ENCODE results near the gene TNF. TPM values are rescaled to one million over a fixed set of nuclear protein-coding genes. Genes with fewer than 3 reads are reported as not detected.
A peak's percentile ranks its signal among the peaks of the same experiment; 100 is the strongest.

The TNF gene
- total and polyA plus RNA-seq, 11 donors = 0.15 to 7.6 (median 0.44) TPM; not detected in 1

DNA sequence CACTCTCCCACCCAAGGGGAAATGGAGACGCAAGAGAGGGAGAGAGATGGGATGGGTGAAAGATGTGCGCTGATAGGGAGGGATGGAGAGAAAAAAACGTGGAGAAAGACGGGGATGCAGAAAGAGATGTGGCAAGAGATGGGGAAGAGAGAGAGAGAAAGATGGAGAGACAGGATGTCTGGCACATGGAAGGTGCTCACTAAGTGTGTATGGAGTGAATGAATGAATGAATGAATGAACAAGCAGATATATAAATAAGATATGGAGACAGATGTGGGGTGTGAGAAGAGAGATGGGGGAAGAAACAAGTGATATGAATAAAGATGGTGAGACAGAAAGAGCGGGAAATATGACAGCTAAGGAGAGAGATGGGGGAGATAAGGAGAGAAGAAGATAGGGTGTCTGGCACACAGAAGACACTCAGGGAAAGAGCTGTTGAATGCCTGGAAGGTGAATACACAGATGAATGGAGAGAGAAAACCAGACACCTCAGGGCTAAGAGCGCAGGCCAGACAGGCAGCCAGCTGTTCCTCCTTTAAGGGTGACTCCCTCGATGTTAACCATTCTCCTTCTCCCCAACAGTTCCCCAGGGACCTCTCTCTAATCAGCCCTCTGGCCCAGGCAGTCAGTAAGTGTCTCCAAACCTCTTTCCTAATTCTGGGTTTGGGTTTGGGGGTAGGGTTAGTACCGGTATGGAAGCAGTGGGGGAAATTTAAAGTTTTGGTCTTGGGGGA lies 754 bp downstream of the TNF start:
- Histone ChIP-seq H3K36me3 (peaks cover 0 to 10% (median 0%) of the 10 kb centered on the region in 9 donors), H3K27me3 (no peaks in the 10 kb centered on the region), H3K27ac (peak overlapping the region in 11 of 12 donors; percentile 45 to 88 (median 73)), H3K4me1 (peaks cover 0 to 53% (median 6%) of the 10 kb centered on the region in 12 donors), H3K4me3 (peak overlapping the region; percentile 28 to 74 (median 52)), H3K9me3 (no peaks in the 10 kb centered on the region)
- intact Hi-C loops (cut with DNase I) = no loop called here
- TF ChIP-seq CTCF (IDR thresholded peaks at IDR 0.05) (no peak), POLR2A (IDR thresholded peaks at IDR 0.05) (no peak)
- no peak for ATAC-seq
- DNase-seq = no peak
- WGBS, 4 donors = 60 to 64% (median 61%) methylated on average over 8 of the region's 8 CpGs

- no peaks in the 10 kb centered on the region for H3K9me3 ChIP-seq
- peak overlapping the region in 1 of 12 donors; percentile 88 for H3K27ac ChIP-seq
- peaks cover 0 to 10% (median 0%) of the 10 kb centered on the region in 9 donors for H3K36me3 ChIP-seq
- no peak for DNase-seq
- peak overlapping the region in 6 of 12 donors; percentile 47 to 74 (median 57) for H3K4me3 ChIP-seq
- H3K4me1 ChIP-seq = peaks cover 0 to 59% (median 13%) of the 10 kb centered on the region in 12 donors
- no peaks in the 10 kb centered on the region for H3K27me3 ChIP-seq
- no peak for ATAC-seq
- WGBS, 4 donors = 80 to 88% (median 86%) methylated on average over 19 of the region's 19 CpGs
- no peak for TF ChIP-seq POLR2A (IDR thresholded peaks at IDR 0.05)
- TF ChIP-seq CTCF (IDR thresholded peaks at IDR 0.05) = no peak
- intact Hi-C loops (cut with DNase I) = no loop called here
Measured at GRCh38 chr6:31576897-31577578, 1.7 kb downstream of the TNF start.

DNA sequence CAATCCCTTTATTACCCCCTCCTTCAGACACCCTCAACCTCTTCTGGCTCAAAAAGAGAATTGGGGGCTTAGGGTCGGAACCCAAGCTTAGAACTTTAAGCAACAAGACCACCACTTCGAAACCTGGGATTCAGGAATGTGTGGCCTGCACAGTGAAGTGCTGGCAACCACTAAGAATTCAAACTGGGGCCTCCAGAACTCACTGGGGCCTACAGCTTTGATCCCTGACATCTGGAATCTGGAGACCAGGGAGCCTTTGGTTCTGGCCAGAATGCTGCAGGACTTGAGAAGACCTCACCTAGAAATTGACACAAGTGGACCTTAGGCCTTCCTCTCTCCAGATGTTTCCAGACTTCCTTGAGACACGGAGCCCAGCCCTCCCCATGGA lies 2.2 kb downstream of the TNF start:
- Histone ChIP-seq H3K36me3 (peaks cover 0 to 10% (median 0%) of the 10 kb centered on the region in 9 donors), H3K4me3 (peak overlapping the region in 2 of 12 donors; percentile 64 to 74), H3K4me1 (peaks cover 0 to 65% (median 15%) of the 10 kb centered on the region in 12 donors), H3K27ac (peak overlapping the region in 1 of 12 donors; percentile 88), H3K27me3 (no peaks in the 10 kb centered on the region), H3K9me3 (no peaks in the 10 kb centered on the region)
- WGBS, 4 donors = 79 to 86% (median 84%) methylated on average over 3 of the region's 3 CpGs
- intact Hi-C loops (cut with DNase I) = no loop called here
- no peak for TF ChIP-seq POLR2A (IDR thresholded peaks at IDR 0.05)
- ATAC-seq (no peak), DNase-seq (no peak)

DNA sequence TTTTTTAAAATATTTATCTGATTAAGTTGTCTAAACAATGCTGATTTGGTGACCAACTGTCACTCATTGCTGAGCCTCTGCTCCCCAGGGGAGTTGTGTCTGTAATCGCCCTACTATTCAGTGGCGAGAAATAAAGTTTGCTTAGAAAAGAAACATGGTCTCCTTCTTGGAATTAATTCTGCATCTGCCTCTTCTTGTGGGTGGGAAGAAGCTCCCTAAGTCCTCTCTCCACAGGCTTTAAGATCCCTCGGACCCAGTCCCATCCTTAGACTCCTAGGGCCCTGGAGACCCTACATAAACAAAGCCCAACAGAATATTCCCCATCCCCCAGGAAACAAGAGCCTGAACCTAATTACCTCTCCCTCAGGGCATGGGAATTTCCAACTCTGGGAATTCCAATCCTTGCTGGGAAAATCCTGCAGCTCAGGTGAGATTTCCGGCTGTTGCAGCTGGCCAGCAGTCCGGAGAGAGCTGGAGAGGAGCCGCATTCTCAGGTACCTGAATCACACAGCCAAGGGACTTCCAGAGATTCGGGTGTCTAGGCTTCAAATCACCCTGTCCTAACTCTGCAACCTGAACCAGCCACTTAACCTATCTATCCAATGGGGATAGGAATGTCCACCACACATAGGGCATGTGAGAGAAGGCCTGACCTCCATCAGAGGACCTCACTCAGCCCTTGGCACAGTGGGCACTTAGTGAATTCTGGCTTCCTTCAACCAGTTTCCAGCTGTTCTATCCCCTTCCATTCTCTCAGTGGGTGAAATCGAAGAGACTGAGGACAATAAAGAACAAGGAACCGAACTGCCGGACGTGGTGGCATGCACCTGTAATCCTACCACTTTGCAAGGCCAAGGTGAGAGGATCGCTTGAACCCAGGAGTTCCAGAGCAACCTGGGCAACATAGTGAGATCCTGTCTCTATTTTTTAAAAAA lies 3.1 kb downstream of the TNF start:
- peaks cover 0 to 72% (median 16%) of the 10 kb centered on the region in 12 donors for H3K4me1 ChIP-seq
- DNase-seq (no peak), ATAC-seq (no peak)
- H3K36me3 ChIP-seq = peaks cover 0 to 10% (median 0%) of the 10 kb centered on the region in 9 donors
- WGBS, 4 donors = 70 to 81% (median 75%) methylated on average over 12 of the region's 12 CpGs
- no peaks in the 10 kb centered on the region for H3K9me3 ChIP-seq
- intact Hi-C loops (cut with DNase I) = no loop called here
- TF ChIP-seq POLR2A (IDR thresholded peaks at IDR 0.05) (no peak), CTCF (IDR thresholded peaks at IDR 0.05) (no peak)
- peak overlapping the region in 1 of 12 donors; percentile 74 for H3K4me3 ChIP-seq
- H3K27me3 ChIP-seq = no peaks in the 10 kb centered on the region
- peak overlapping the region in 1 of 12 donors; percentile 42 for H3K27ac ChIP-seq

All from heart left ventricle (tissue), 16 donors.